GM23338 (cell line): Measurements from ENCODE around the gene MLST8.

Source experiments
- CTCF ChIP-seq, 2 experiments: fragments of 200-600 bp in 1 of 2; sonication (generic) in 1 of 2; conservative IDR thresholded peaks; 2 replicates each; pipeline versions ENCODE4 v1.5.1 to v1.6.1; 2016 to 2017; ENCODE audit warnings: antibody characterized with exemption in 2 of 2, low read depth in 2 of 2, mild to moderate bottlenecking in 2 of 2, moderate library complexity in 1 of 2
- POLR2AphosphoS5 ChIP-seq: IDR thresholded peaks from 2 replicates; pipeline ENCODE4 v1.6.1; 2016; ENCODE audit warnings: antibody characterized with exemption, low read depth
- REST ChIP-seq: IDR thresholded peaks from one replicate; pipeline ENCODE4 v1.6.1; 2018; ENCODE audit warnings: antibody characterized with exemption; ENCODE audit not compliant: unreplicated experiment

- TF ChIP-seq CTCF (conservative IDR thresholded peaks at IDR 0.05; ENCODE audit: low read depth in 2 of 2) (0 out of 4 replicates have a peak, but pooled peaks of 1 of the 2 experiments have one; percentile 21), REST (no peak), POLR2AphosphoS5 (peak; percentile 39; the same call in 1 of the 2 replicates)
Observed at GRCh38 chr16:2238150-2238837, 33.0 kb downstream of the MLST8 start.
